ENCODE data around the gene CAMKMT.

CAMKMT gene

GRCh38 chr2:44680424-44680971 is 318.8 kb downstream of the CAMKMT start:
- no peak for TF ChIP-seq CTCF (IDR thresholded peaks at IDR 0.05; ENCODE audit: low read depth, low read length)
- in situ Hi-C loops (cut with HindIII; ENCODE audit: low sequenced_read_pairs) = no loop called here
- no peak overlapping the region for H3K4me3 ChIP-seq (ENCODE audit: low read depth, low read length)
- DNase-seq (ENCODE audit: low read depth, low spot score) = no peak

- DNase-seq (ENCODE audit: low read depth, low spot score) = no peak
- TF ChIP-seq CTCF (IDR thresholded peaks at IDR 0.05; ENCODE audit: low read depth, low read length) = no peak
- in situ Hi-C loops (cut with HindIII; ENCODE audit: low sequenced_read_pairs) = no loop called here
- no peak overlapping the region for H3K4me3 ChIP-seq (ENCODE audit: low read depth, low read length)
These were observed 319.3 kb downstream of the CAMKMT start for GRCh38 chr2:44680983-44681531.

- no peak for TF ChIP-seq CTCF (IDR thresholded peaks at IDR 0.05; ENCODE audit: low read depth, low read length)
- no peak overlapping the region for H3K4me3 ChIP-seq (ENCODE audit: low read depth, low read length)
- in situ Hi-C loops (cut with HindIII; ENCODE audit: low sequenced_read_pairs) = no loop called here
- DNase-seq (ENCODE audit: low read depth, low spot score) = no peak
These were observed 320.7 kb downstream of the CAMKMT start for GRCh38 chr2:44682459-44682858.

- in situ Hi-C loops (cut with HindIII; ENCODE audit: low sequenced_read_pairs) = no loop called here
- TF ChIP-seq CTCF (IDR thresholded peaks at IDR 0.05; ENCODE audit: low read depth, low read length) = no peak
- DNase-seq (ENCODE audit: low read depth, low spot score) = no peak
These were observed 322.8 kb downstream of the CAMKMT start for GRCh38 chr2:44684559-44684958.

GRCh38 chr2:44686561-44686960 is 324.8 kb downstream of the CAMKMT start:
- in situ Hi-C loops (cut with HindIII; ENCODE audit: low sequenced_read_pairs) = no loop called here
- peak; percentile 36 for DNase-seq (ENCODE audit: low read depth, low spot score)
- TF ChIP-seq CTCF (IDR thresholded peaks at IDR 0.05; ENCODE audit: low read depth, low read length) = no peak
- no peak overlapping the region for H3K4me3 ChIP-seq (ENCODE audit: low read depth, low read length)

More at GRCh38 chr2:44684559-44684958, 322.8 kb downstream of the CAMKMT start:
- no peak overlapping the region for H3K4me3 ChIP-seq (ENCODE audit: low read depth, low read length)

- DNase-seq (ENCODE audit: low read depth, low spot score) = no peak
- in situ Hi-C loops (cut with HindIII; ENCODE audit: low sequenced_read_pairs) = no loop called here
- no peak overlapping the region for H3K4me3 ChIP-seq (ENCODE audit: low read depth, low read length)
- no peak for TF ChIP-seq CTCF (IDR thresholded peaks at IDR 0.05; ENCODE audit: low read depth, low read length)
These were observed 326.1 kb downstream of the CAMKMT start for GRCh38 chr2:44687686-44688455.

Data from astrocyte of the spinal cord (primary cell).